IMR-90 (cell line): ENCODE measurements around the gene GPR39. TPM values are rescaled to one million over a fixed set of nuclear protein-coding genes. Genes with fewer than 3 reads are reported as not detected.

Experiments used
- ATAC-seq: fragments of 200-7000 bp; cut with Tn5 transposase; 2 replicates; pipeline ENCODE4 v1.9.1; 2020; ENCODE audit warnings: low read depth, mild to moderate bottlenecking, moderate library complexity
- BruUV-seq: library from RNA; stranded (reverse); fragments of 400-500 nt; replicated peaks from 2 replicates; lab custom pipeline; 2021; lab: Mats Ljungman, UMichigan
- CTCF ChIA-PET: fragments of 300-600 bp; formaldehyde crosslinking; extraction: SDS; loops from one replicate; lab custom pipeline; 2021; ENCODE audit warnings: antibody characterized with exemption; lab: Yijun Ruan, JAX
- POLR2A ChIA-PET: fragments of 300-600 bp; sonication (Branson Sonifier 250); formaldehyde crosslinking; loops from one replicate; lab custom pipeline; 2022; ENCODE audit warnings: antibody characterized with exemption; ENCODE audit not compliant: unreplicated experiment; lab: Charles Lee
- DNase-seq: peaks from one replicate; pipeline ENCODE4 v3.0.0; 2013
- H2AFZ ChIP-seq: replicated peaks from 2 replicates; pipeline ENCODE3; 2013; ENCODE audit warnings: low read length, mild to moderate bottlenecking; ENCODE audit not compliant: poor library complexity
- H2AK5ac ChIP-seq: 2 replicates; pipeline ENCODE4 v1.6.1; 2013; ENCODE audit warnings: low read depth, low read length, inconsistent platforms
- H2AK9ac ChIP-seq: replicated peaks from 2 replicates; pipeline ENCODE3; 2013; ENCODE audit warnings: mild to moderate bottlenecking, low read depth, low read length, moderate library complexity; ENCODE audit not compliant: poor library complexity
- H2BK120ac ChIP-seq: 2 replicates; pipeline ENCODE4 v1.6.1; 2013; ENCODE audit warnings: low read depth, low read length, inconsistent platforms
- H2BK15ac ChIP-seq: 3 replicates; pipeline ENCODE4 v1.6.1; 2013; ENCODE audit warnings: low read depth, low read length, inconsistent platforms
- H2BK20ac ChIP-seq: 2 replicates; pipeline ENCODE4 v1.6.1; 2013; ENCODE audit warnings: low read depth, mild to moderate bottlenecking, inconsistent platforms, low read length, moderate library complexity
- H2BK5ac ChIP-seq: 2 replicates; pipeline ENCODE4 v1.6.1; 2013; ENCODE audit warnings: mild to moderate bottlenecking, low read depth, low read length, inconsistent platforms; ENCODE audit not compliant: poor library complexity, severe bottlenecking
- H3K14ac ChIP-seq: replicated peaks from 2 replicates; pipeline ENCODE4 v1.6.1; 2013; ENCODE audit warnings: low read depth, low read length, inconsistent platforms
- H3K18ac ChIP-seq: 2 replicates; pipeline ENCODE4 v1.6.1; 2013; ENCODE audit warnings: low read depth, low read length, control low read depth
- H3K23ac ChIP-seq: 2 replicates; pipeline ENCODE4 v1.6.1; 2013; ENCODE audit warnings: low read depth, low read length, inconsistent platforms
- H3K27ac ChIP-seq: 2 replicates; pipeline ENCODE4 v1.5.1; 2013; ENCODE audit warnings: mild to moderate bottlenecking, control low read depth, low read length; ENCODE audit not compliant: insufficient read depth
- H3K27me3 ChIP-seq: 2 replicates; pipeline ENCODE4 v1.6.1; 2013; ENCODE audit warnings: low read length; ENCODE audit not compliant: control insufficient read depth, insufficient read depth
- H3K36me3 ChIP-seq: 2 replicates; pipeline ENCODE4 v1.6.1; 2013; ENCODE audit warnings: low read length, mixed read lengths; ENCODE audit not compliant: control insufficient read depth, insufficient read depth
- H3K4ac ChIP-seq: 2 replicates; pipeline ENCODE4 v1.6.1; 2013; ENCODE audit warnings: low read depth, low read length, inconsistent platforms
- H3K4me1 ChIP-seq: 2 replicates; pipeline ENCODE4 v1.6.1; 2013; ENCODE audit warnings: low read length, mixed read lengths; ENCODE audit not compliant: control insufficient read depth, insufficient read depth
- H3K4me2 ChIP-seq: 2 replicates; pipeline ENCODE4 v1.6.1; 2013; ENCODE audit warnings: low read depth, mild to moderate bottlenecking, control low read depth, low read length, moderate library complexity
- H3K4me3 ChIP-seq: 2 replicates; pipeline ENCODE4 v1.5.1; 2013; ENCODE audit warnings: low read depth, mild to moderate bottlenecking, control low read depth, low read length, moderate library complexity; ENCODE audit not compliant: insufficient read depth
- H3K56ac ChIP-seq: 2 replicates; pipeline ENCODE4 v1.6.1; 2013; ENCODE audit warnings: low read length, inconsistent platforms; ENCODE audit not compliant: insufficient read depth; ENCODE audit errors: extremely low read depth
- H3K79me1 ChIP-seq, 2 experiments: 2 replicates each; pipeline ENCODE4 v1.6.1; 2013; ENCODE audit warnings: low read length in 2 of 2, inconsistent platforms in 1 of 2, low read depth in 1 of 2
- H3K9ac ChIP-seq: 2 replicates; pipeline ENCODE4 v1.6.1; 2013; ENCODE audit warnings: low read depth, low read length, control low read depth
- H3K9me1 ChIP-seq: 2 replicates; pipeline ENCODE4 v1.6.1; 2013; ENCODE audit warnings: low read length, inconsistent platforms; ENCODE audit not compliant: insufficient read depth
- H3K9me3 ChIP-seq: 2 replicates; pipeline ENCODE4 v1.6.1; 2013; ENCODE audit warnings: low read length; ENCODE audit not compliant: control insufficient read depth, insufficient read depth
- H4K20me1 ChIP-seq: 2 replicates; pipeline ENCODE4 v1.6.1; 2013; ENCODE audit warnings: low read length, inconsistent platforms; ENCODE audit not compliant: insufficient read depth
- H4K5ac ChIP-seq: 2 replicates; pipeline ENCODE4 v1.6.1; 2013; ENCODE audit warnings: mild to moderate bottlenecking, low read depth, low read length, control low read depth
- H4K8ac ChIP-seq, 2 experiments: 2 replicates each; pipeline ENCODE4 v1.6.1; 2013; ENCODE audit warnings: low read depth in 2 of 2, low read length in 2 of 2, control low read depth in 1 of 2, inconsistent platforms in 1 of 2
- H4K91ac ChIP-seq: 2 replicates; pipeline ENCODE4 v1.6.1; 2013; ENCODE audit warnings: low read depth, low read length, inconsistent platforms; ENCODE audit not compliant: insufficient read depth
- BHLHE40 ChIP-seq: fragments of 150-350 bp; IDR thresholded peaks from 2 replicates; pipeline ENCODE4 v1.6.1; 2016; ENCODE audit warnings: mild to moderate bottlenecking, low read depth, low read length
- CEBPB ChIP-seq: IDR thresholded peaks from 2 replicates; pipeline ENCODE4 v1.6.1; 2012; ENCODE audit warnings: low read depth, low read length, improper control_type of control experiment
- CHD1 ChIP-seq: IDR thresholded peaks from 2 replicates; pipeline ENCODE4 v1.6.1; 2012; ENCODE audit warnings: low read depth, low read length, improper control_type of control experiment
- FOS ChIP-seq: fragments of 150-350 bp; IDR thresholded peaks from 2 replicates; pipeline ENCODE4 v1.6.1; 2016; ENCODE audit warnings: low read depth, low read length
- MAFK ChIP-seq: IDR thresholded peaks from 2 replicates; pipeline ENCODE4 v1.6.1; 2012; ENCODE audit warnings: low read depth, low read length, improper control_type of control experiment
- MAZ ChIP-seq: IDR thresholded peaks from 2 replicates; pipeline ENCODE4 v1.6.1; 2012; ENCODE audit warnings: low read depth, mild to moderate bottlenecking, low read length, improper control_type of control experiment, moderate library complexity, borderline replicate concordance
- MXI1 ChIP-seq: IDR thresholded peaks from 2 replicates; pipeline ENCODE4 v1.6.1; 2012; ENCODE audit warnings: low read depth, mild to moderate bottlenecking, low read length, moderate library complexity, borderline replicate concordance
- NFE2L2 ChIP-seq: fragments of 150-350 bp; IDR thresholded peaks from 2 replicates; pipeline ENCODE4 v1.6.1; 2016; ENCODE audit warnings: low read depth, mild to moderate bottlenecking, low read length
- POLR2A ChIP-seq: IDR thresholded peaks from 2 replicates; pipeline ENCODE4 v1.6.1; 2012; ENCODE audit warnings: mild to moderate bottlenecking, low read depth, low read length
- RAD21 ChIP-seq: IDR thresholded peaks from 2 replicates; pipeline ENCODE4 v1.6.1; 2012; ENCODE audit warnings: low read length, improper control_type of control experiment
- RCOR1 ChIP-seq: IDR thresholded peaks from 2 replicates; pipeline ENCODE4 v1.6.1; 2012; ENCODE audit warnings: mild to moderate bottlenecking, low read length, improper control_type of control experiment; ENCODE audit not compliant: insufficient replicate concordance
- RFX5 ChIP-seq: IDR thresholded peaks from 2 replicates; pipeline ENCODE4 v1.8.0; 2012; ENCODE audit warnings: low read depth, mild to moderate bottlenecking, low read length, moderate library complexity
- SMC3 ChIP-seq: fragments of 150-350 bp; IDR thresholded peaks from 2 replicates; pipeline ENCODE4 v1.6.1; 2016; ENCODE audit warnings: low read depth, mild to moderate bottlenecking, antibody characterized with exemption, low read length, moderate library complexity
- USF2 ChIP-seq: fragments of 150-350 bp; IDR thresholded peaks from 2 replicates; pipeline ENCODE4 v1.6.1; 2017; ENCODE audit warnings: mild to moderate bottlenecking, antibody characterized with exemption, low read length, low read depth
- WGBS, 2 experiments: methylation state at CpG; one replicate each; pipeline versions ENCODE4 v1.1.5 to v1.1.7; 2013; ENCODE audit warnings: missing lambda C conversion rate in 2 of 2; ENCODE audit not compliant: insufficient read length in 1 of 2; ENCODE audit errors: extremely low coverage in 2 of 2; 5-methylcytosine and 5-hydroxymethylcytosine counted together
- dilution Hi-C: fragments of 300-500 bp; cut with HindIII; formaldehyde crosslinking; loops from one replicate; pipeline ENCODE4 v1.14.3; 2018; ENCODE audit warnings: low sequenced_read_pairs; ENCODE audit not compliant: unreplicated experiment
- in situ Hi-C: fragments of 300-500 bp; cut with MboI; formaldehyde crosslinking; loops from 3 replicates; pipeline ENCODE4 v1.14.3; 2019; ENCODE audit warnings: low sequenced_read_pairs, inconsistent platforms, mixed read lengths
- intact Hi-C: fragments of 100-400 bp; cut with micrococcal nuclease; formaldehyde crosslinking; loops from 2 replicates; pipeline ENCODE4 v1.10.0; 2022
- polyA plus RNA-seq, 3 experiments: library from polyadenylated mRNA; depleted of rRNA; stranded (reverse); fragments of >200 nt; gene quantifications; 2 replicates each; pipeline ENCODE4 v1.2.3, GENCODE V29; 2012; ENCODE audit warnings: low replicate concordance in 1 of 3
- total RNA-seq: library from RNA; depleted of rRNA; stranded (reverse); fragments of >200 nt; gene quantifications from 2 replicates; pipeline ENCODE4 v1.2.3, GENCODE V29; 2012
- TF ChIP-seq, protein P1 (sequence below): conservative IDR thresholded peaks from 2 replicates; pipeline ENCODE4 v1.5.1; 2012; ENCODE audit warnings: mild to moderate bottlenecking, low read depth, low read length, improper control_type of control experiment
- TF ChIP-seq, protein P2 (sequence below): fragments of 150-350 bp; IDR thresholded peaks from 2 replicates; pipeline ENCODE4 v1.6.1; 2016; ENCODE audit warnings: low read depth, mild to moderate bottlenecking, low read length, moderate library complexity, borderline replicate concordance

GPR39 gene
- total and polyA plus RNA-seq, 2 of the 4 experiments (the other 2 are of a cell fraction) = 4.4 to 9.0 TPM

GRCh38 chr2:132586101-132586511, 169.5 kb downstream of the GPR39 start:
- no peak overlapping the region for H2AK9ac ChIP-seq
- H3K27me3 ChIP-seq = peaks cover 24% of the 10 kb centered on the region
- no peak overlapping the region for H2AFZ ChIP-seq
- no peak overlapping the region for H4K91ac ChIP-seq
- no peaks in the 10 kb centered on the region for H3K36me3 ChIP-seq
- ATAC-seq (no peak), DNase-seq (no peak)
- H3K4me2 ChIP-seq = no peak overlapping the region
- H3K9ac ChIP-seq = no peak overlapping the region
- in situ Hi-C loops = no loop called here
- POLR2A ChIA-PET = no interaction called here
- H4K8ac ChIP-seq = no peak overlapping the region
- no TSS peak for BruUV-seq
- H3K9me1 ChIP-seq = no peaks in the 10 kb centered on the region
- H2BK5ac ChIP-seq = no peak overlapping the region
- H2BK15ac ChIP-seq = no peak overlapping the region
- H3K23ac ChIP-seq = no peak overlapping the region
- dilution Hi-C loops = no loop called here
- no peaks in the 10 kb centered on the region for H3K9me3 ChIP-seq
- peaks cover 3% of the 10 kb centered on the region for H3K4me1 ChIP-seq
- TF ChIP-seq, protein P1, sequence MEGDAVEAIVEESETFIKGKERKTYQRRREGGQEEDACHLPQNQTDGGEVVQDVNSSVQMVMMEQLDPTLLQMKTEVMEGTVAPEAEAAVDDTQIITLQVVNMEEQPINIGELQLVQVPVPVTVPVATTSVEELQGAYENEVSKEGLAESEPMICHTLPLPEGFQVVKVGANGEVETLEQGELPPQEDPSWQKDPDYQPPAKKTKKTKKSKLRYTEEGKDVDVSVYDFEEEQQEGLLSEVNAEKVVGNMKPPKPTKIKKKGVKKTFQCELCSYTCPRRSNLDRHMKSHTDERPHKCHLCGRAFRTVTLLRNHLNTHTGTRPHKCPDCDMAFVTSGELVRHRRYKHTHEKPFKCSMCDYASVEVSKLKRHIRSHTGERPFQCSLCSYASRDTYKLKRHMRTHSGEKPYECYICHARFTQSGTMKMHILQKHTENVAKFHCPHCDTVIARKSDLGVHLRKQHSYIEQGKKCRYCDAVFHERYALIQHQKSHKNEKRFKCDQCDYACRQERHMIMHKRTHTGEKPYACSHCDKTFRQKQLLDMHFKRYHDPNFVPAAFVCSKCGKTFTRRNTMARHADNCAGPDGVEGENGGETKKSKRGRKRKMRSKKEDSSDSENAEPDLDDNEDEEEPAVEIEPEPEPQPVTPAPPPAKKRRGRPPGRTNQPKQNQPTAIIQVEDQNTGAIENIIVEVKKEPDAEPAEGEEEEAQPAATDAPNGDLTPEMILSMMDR = no peak
- TF ChIP-seq, protein P2, sequence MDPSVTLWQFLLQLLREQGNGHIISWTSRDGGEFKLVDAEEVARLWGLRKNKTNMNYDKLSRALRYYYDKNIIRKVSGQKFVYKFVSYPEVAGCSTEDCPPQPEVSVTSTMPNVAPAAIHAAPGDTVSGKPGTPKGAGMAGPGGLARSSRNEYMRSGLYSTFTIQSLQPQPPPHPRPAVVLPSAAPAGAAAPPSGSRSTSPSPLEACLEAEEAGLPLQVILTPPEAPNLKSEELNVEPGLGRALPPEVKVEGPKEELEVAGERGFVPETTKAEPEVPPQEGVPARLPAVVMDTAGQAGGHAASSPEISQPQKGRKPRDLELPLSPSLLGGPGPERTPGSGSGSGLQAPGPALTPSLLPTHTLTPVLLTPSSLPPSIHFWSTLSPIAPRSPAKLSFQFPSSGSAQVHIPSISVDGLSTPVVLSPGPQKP = no peak
- no peak for TF ChIP-seq SMC3
- TF ChIP-seq MXI1 = no peak
- TF ChIP-seq CHD1 = no peak
- TF ChIP-seq RFX5 = no peak
- no peak for TF ChIP-seq MAFK
- TF ChIP-seq MAZ = no peak
- no peak for TF ChIP-seq BHLHE40
- TF ChIP-seq RCOR1 = no peak
- no peak for TF ChIP-seq CEBPB
- no peak for TF ChIP-seq RAD21
- no peak for TF ChIP-seq POLR2A
- no peak for TF ChIP-seq USF2
- TF ChIP-seq FOS = no peak
- no peak for TF ChIP-seq NFE2L2
- intact Hi-C loops = no loop called here
- H3K4ac ChIP-seq = no peak overlapping the region
- CTCF ChIA-PET = interaction anchor here (1.1 kb wide), 1 partner anchor 73 kb away, joined by 3 read pairs; no protein-coding TSS in a partner anchor
- H3K14ac ChIP-seq = no peak overlapping the region
- no peak overlapping the region for H2BK20ac ChIP-seq
- H3K4me3 ChIP-seq = no peak overlapping the region
- no peaks in the 10 kb centered on the region for H4K20me1 ChIP-seq
- H3K79me1 ChIP-seq = no peaks in the 10 kb centered on the region
- no peak overlapping the region for H2AK5ac ChIP-seq
- H3K27ac ChIP-seq = no peak overlapping the region
- no peak overlapping the region for H4K5ac ChIP-seq
- no peak overlapping the region for H3K18ac ChIP-seq
- no peak overlapping the region for H2BK120ac ChIP-seq
- no peak overlapping the region for H3K56ac ChIP-seq
- 73% methylated on average over 10 of the region's 14 CpGs; no CpG with 5 or more reads in 1 of the 2 experiments for WGBS, 2 experiments
